ENCODE measurements around the gene SLC9A1. TPM values are rescaled to one million over a fixed set of nuclear protein-coding genes. Genes with fewer than 3 reads are reported as not detected.

The SLC9A1 gene
- polyA plus RNA-seq, 1 donor (not counting 4 experiments of a cell fraction or from before 2014, with no cell fraction given): 12.4 TPM

DNA sequence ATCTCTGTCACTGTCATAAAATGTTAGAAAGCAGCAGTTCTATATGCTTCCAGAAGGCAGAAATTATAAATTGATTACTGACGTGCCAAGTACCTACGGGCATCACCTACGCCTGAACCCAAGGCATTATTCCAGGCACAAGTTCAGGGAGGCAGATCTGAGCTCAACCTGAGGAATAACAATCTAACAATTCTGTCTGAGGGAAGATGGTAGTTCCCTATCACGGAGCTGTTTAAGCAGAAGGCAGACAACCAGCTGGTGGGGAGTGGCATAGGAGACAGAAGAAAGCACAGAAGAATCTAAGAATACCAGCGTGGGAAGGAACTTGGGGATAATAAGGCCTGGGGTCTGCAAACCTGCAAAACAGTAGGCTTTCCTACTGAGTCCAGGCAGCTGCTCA, 40.4 kb downstream of the SLC9A1 start:
- Histone ChIP-seq H3K27me3 (ENCODE audit: control insufficient read depth, extremely low read depth, insufficient read depth, low read length) (no peaks in the 10 kb centered on the region), H3K27ac (ENCODE audit: control insufficient read depth, insufficient read depth, low read length) (no peak overlapping the region), H3K79me2 (ENCODE audit: control insufficient read depth, insufficient read depth, low read length) (peaks cover 66% of the 10 kb centered on the region), H4K20me1 (ENCODE audit: control insufficient read depth, extremely low read depth, insufficient read depth, low read length) (peaks cover 6% of the 10 kb centered on the region), H3K9me3 (ENCODE audit: control insufficient read depth, low read depth, low read length) (no peaks in the 10 kb centered on the region), H3K36me3 (ENCODE audit: control insufficient read depth in 2 of 2, extremely low read depth in 1 of 2, insufficient read depth in 2 of 2, low read length in 2 of 2) (peaks cover 3 to 20% of the 10 kb centered on the region in 2 experiments), H3K4me2 (ENCODE audit: control insufficient read depth, extremely low read depth, insufficient read depth, low read depth, low read length) (no peak overlapping the region), H3K4me1 (ENCODE audit: control insufficient read depth, extremely low read depth, insufficient read depth, low read length) (peaks cover 58% of the 10 kb centered on the region), H3K9ac (ENCODE audit: control insufficient read depth, extremely low read depth, insufficient read depth, low read length) (no peak overlapping the region), H3K9me1 (ENCODE audit: control insufficient read depth, extremely low read depth, insufficient read depth, low read length) (peaks cover 5% of the 10 kb centered on the region), H2AFZ (ENCODE audit: control insufficient read depth, low read length) (no peak overlapping the region), H3K4me3 (ENCODE audit: control insufficient read depth in 2 of 3, extremely low read depth in 1 of 3, insufficient read depth in 2 of 3, low read depth in 1 of 3, low read length in 3 of 3) (no peak overlapping the region)
- dilution Hi-C loops (cut with MboI; ENCODE audit: extremely low pct_ligation_motif_present, low sequenced_read_pairs): no loop called here
- FAIRE-seq: no peak
- TF ChIP-seq, protein P1, sequence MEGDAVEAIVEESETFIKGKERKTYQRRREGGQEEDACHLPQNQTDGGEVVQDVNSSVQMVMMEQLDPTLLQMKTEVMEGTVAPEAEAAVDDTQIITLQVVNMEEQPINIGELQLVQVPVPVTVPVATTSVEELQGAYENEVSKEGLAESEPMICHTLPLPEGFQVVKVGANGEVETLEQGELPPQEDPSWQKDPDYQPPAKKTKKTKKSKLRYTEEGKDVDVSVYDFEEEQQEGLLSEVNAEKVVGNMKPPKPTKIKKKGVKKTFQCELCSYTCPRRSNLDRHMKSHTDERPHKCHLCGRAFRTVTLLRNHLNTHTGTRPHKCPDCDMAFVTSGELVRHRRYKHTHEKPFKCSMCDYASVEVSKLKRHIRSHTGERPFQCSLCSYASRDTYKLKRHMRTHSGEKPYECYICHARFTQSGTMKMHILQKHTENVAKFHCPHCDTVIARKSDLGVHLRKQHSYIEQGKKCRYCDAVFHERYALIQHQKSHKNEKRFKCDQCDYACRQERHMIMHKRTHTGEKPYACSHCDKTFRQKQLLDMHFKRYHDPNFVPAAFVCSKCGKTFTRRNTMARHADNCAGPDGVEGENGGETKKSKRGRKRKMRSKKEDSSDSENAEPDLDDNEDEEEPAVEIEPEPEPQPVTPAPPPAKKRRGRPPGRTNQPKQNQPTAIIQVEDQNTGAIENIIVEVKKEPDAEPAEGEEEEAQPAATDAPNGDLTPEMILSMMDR (optimal IDR thresholded peaks at IDR 0.05 in 1 of 3, IDR thresholded peaks at IDR 0.05 in 1 of 3, conservative IDR thresholded peaks at IDR 0.05 in 1 of 3; ENCODE audit: extremely low read depth in 1 of 3, insufficient read depth in 2 of 3, low read length in 3 of 3): no peak
- TF ChIP-seq EZH2 (IDR thresholded peaks at IDR 0.05; ENCODE audit: low read length): no peak
- DNase-seq (ENCODE audit: low read depth, low spot score): no peak

DNA sequence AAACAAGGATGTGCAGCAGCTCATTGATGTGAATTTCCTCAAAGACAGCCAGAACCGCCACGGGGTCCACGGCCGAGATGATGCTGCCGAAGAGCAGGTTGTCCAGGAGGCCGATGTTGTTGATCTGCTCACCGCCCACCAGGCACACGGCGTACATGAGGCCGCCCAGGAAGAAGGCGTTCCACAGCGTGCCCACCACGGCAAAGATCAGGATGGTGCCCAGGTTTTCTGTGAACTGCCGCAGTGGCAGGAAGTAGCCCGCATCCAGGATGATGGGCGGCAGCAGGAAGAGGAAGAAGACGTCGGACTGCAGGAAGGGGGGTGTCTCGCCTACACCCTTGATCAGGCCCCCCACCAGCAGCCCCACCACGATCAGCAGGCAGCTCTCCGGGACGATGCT, 41.1 kb downstream of the SLC9A1 start:
- no peak overlapping the region for H3K9ac ChIP-seq (ENCODE audit: control insufficient read depth, extremely low read depth, insufficient read depth, low read length)
- H3K4me3 ChIP-seq (ENCODE audit: control insufficient read depth in 2 of 3, extremely low read depth in 1 of 3, insufficient read depth in 2 of 3, low read depth in 1 of 3, low read length in 3 of 3): no peak overlapping the region
- H3K9me3 ChIP-seq (ENCODE audit: control insufficient read depth, low read depth, low read length): no peaks in the 10 kb centered on the region
- peaks cover 56% of the 10 kb centered on the region for H3K4me1 ChIP-seq (ENCODE audit: control insufficient read depth, extremely low read depth, insufficient read depth, low read length)
- H2AFZ ChIP-seq (ENCODE audit: control insufficient read depth, low read length): no peak overlapping the region
- TF ChIP-seq, protein P1 (optimal IDR thresholded peaks at IDR 0.05 in 1 of 3, IDR thresholded peaks at IDR 0.05 in 1 of 3, conservative IDR thresholded peaks at IDR 0.05 in 1 of 3; ENCODE audit: extremely low read depth in 1 of 3, insufficient read depth in 2 of 3, low read length in 3 of 3): no peak
- no peak for TF ChIP-seq EZH2 (IDR thresholded peaks at IDR 0.05; ENCODE audit: low read length)
- peaks cover 6% of the 10 kb centered on the region for H4K20me1 ChIP-seq (ENCODE audit: control insufficient read depth, extremely low read depth, insufficient read depth, low read length)
- H3K9me1 ChIP-seq (ENCODE audit: control insufficient read depth, extremely low read depth, insufficient read depth, low read length): peaks cover 5% of the 10 kb centered on the region
- peaks cover 65% of the 10 kb centered on the region for H3K79me2 ChIP-seq (ENCODE audit: control insufficient read depth, insufficient read depth, low read length)
- FAIRE-seq (no peak), DNase-seq (ENCODE audit: low read depth, low spot score) (no peak)
- H3K27me3 ChIP-seq (ENCODE audit: control insufficient read depth, extremely low read depth, insufficient read depth, low read length): no peaks in the 10 kb centered on the region
- dilution Hi-C loops (cut with MboI; ENCODE audit: extremely low pct_ligation_motif_present, low sequenced_read_pairs): no loop called here
- H3K36me3 ChIP-seq (ENCODE audit: control insufficient read depth in 2 of 2, extremely low read depth in 1 of 2, insufficient read depth in 2 of 2, low read length in 2 of 2): peaks cover 5 to 22% of the 10 kb centered on the region in 2 experiments
- H3K27ac ChIP-seq (ENCODE audit: control insufficient read depth, insufficient read depth, low read length): no peak overlapping the region
- H3K4me2 ChIP-seq (ENCODE audit: control insufficient read depth, extremely low read depth, insufficient read depth, low read depth, low read length): no peak overlapping the region

Data from keratinocyte (primary cell).